Embryonic facial prominence (tissue), 1 donor: Measurements from ENCODE around the gene BUB3.

Experiments used
- DNase-seq: peaks from one replicate; pipeline ENCODE4 v3.0.0-alpha.2; 2016; ENCODE audit errors: extremely low spot score

The BUB3 gene

DNA sequence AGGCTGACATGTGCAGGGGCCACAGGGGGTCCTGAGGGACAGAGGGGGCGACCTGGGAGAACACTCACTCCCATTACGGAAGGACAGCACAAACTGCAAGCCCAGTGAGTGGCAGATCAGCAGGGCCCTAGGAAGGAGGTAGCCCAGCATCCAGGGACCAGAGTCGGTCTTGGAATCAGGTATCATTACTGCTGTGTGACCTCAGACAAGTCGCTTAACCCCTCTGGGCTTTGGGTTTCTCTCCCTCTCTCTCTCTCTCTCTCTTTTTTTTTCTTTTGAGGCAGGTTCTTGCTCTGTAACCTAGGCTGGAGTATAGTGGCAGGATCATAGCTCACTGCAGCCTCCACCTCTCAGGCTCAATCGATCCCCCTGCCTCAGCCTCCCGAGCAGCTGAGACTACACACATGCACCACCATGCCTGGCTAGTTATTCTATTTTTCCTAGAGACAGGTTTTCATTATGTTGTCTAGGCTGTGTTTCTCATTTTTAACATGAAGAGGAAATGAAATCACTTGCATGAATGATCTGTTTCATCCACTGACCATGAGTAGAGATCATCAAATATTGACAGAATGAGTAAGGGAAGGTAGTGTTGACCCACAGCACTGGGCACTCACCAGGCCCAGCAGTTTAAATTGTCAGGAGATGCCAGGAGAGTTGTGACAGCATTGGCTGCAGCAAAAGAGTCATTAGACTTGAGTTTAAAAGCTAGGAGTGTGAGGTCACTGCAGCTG is 49.4 kb downstream of the BUB3 start:
- no peak for DNase-seq

DNA sequence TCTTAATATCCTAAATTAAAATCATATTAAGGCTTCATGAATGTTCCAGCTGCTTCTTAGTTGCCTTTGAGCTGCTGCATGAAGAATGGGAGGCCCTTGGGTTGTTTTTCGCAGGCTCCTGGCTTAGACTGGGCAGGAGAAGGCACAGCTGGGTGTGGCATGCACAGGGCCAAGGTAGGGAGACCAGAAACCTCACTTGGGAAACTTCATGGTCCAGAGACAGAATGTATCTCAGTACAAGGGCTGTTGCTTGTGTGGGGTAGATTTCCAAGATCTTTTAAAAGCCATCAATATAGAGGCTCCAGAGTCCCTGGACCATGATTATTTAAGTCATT is 49.9 kb downstream of the BUB3 start:
- DNase-seq, result no peak

DNA sequence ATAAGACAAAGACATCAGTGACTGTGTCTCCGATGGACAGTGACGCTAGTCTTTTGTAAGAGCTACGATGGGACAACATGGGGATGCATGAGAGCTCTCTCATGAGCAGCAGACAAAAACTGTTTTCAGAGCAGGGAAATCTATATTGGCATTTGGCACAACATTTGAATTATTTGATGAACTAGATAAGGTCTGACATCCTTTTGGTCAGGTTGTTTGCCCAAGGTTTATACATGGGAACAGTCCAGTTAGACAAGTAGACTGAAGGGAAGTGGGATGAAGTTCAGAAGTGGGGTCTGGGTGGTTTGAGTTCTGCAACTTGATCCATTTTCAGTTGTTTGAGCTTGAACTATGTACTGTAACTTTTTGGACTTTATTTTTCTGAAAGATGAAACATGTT is 50.8 kb downstream of the BUB3 start:
- DNase-seq, result no peak

DNA sequence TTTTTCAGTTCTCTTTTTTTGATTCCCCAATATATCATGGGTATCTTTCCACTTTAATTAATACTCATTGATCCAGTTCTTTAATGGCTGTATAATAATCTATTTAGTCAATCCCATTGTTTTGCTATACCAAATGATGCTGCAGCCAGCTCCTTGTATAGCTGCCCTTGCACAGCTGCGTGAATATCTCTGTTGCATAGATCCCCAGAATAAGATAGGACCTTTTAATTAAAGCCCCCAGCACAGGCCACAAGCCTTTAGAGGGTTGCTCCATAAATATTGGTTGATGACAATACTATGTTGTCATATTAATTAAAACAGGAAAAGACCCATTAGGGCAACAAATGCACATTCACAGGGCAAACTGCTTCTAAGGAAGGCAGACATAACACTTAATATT is 57.9 kb downstream of the BUB3 start:
- no peak for DNase-seq

DNA sequence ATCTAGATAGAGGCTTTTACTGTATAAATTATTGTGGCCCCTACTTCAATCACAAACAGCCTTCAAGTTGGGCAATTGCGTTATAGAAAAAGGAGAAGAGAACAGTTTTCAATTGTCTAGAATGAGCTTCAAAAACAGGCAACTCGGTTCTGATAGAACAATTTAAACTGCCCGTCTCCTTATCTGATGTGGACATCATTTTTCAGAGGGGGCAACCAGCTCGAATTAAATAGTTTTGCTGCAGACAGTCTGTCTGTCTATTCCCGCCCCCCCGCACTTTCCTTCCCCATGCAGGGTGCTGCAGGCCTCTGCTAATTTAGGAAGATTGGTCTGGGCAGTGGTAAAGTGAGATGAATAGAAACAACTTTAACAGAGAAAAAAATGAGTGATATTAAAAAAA is 58.4 kb downstream of the BUB3 start:
- no peak for DNase-seq

DNA sequence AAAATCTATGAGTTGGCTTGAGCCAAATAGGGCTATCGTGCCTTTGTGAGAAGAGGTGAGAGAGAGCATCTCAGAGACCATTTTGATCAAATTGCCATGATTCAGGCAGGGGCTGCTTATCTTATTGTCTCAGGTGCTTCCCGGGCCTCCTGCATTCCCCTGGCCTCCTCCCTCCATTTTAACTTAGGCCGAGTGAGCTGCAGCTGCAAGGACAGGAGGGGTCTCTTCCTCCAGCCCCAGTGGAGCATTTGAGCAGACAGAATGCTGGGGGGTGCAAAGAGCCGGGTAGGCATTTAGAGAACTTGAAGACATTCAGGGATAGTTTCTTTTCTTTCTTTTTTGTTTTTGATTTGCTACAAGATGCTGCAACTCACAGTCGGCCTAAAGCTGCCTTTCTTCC is 59.0 kb downstream of the BUB3 start:
- DNase-seq, result no peak
